GM20000 (cell line): ENCODE results near the gene IRX6.

Experiments used
- DNase-seq: peaks from one replicate; pipeline ENCODE4 v3.0.0; 2012; ENCODE audit warnings: low spot score
- TF ChIP-seq, protein P1 (sequence below): IDR thresholded peaks from 2 replicates; pipeline ENCODE4 v1.5.1; 2012; ENCODE audit warnings: mild to moderate bottlenecking, control low read depth; ENCODE audit errors: extremely low read depth, missing control alignments

IRX6 gene

DNA sequence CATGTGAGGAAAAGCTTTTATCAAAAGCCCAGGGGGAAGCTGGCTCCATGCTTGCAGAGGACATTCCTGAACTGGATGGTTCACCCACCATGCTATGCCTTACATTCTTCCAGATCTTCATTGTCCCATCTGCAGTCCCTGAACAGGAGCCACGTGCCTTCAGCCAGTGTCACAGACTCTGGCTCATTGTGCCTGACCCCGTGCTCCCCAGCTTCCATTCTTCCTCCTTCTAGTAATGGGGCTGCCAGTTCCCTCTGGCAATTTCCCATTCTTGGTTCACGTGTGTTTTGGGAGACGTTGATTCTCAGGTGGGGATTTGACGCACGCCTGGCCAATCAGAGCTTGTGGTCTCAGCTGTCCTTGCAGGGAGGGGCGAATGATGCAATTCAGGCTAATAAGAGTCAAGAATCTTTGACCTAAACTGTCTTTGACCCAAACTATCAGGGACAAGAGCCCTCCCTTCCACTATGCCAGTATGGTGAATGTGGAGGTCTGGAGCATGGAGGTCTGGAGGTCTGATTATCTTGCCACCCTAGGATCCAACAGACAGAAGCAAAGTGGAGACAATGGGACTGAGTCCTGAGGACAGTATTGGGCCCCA, 52.7 kb downstream of the IRX6 start:
- TF ChIP-seq, protein P1, sequence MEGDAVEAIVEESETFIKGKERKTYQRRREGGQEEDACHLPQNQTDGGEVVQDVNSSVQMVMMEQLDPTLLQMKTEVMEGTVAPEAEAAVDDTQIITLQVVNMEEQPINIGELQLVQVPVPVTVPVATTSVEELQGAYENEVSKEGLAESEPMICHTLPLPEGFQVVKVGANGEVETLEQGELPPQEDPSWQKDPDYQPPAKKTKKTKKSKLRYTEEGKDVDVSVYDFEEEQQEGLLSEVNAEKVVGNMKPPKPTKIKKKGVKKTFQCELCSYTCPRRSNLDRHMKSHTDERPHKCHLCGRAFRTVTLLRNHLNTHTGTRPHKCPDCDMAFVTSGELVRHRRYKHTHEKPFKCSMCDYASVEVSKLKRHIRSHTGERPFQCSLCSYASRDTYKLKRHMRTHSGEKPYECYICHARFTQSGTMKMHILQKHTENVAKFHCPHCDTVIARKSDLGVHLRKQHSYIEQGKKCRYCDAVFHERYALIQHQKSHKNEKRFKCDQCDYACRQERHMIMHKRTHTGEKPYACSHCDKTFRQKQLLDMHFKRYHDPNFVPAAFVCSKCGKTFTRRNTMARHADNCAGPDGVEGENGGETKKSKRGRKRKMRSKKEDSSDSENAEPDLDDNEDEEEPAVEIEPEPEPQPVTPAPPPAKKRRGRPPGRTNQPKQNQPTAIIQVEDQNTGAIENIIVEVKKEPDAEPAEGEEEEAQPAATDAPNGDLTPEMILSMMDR, result no peak
- DNase-seq, result no peak

DNA sequence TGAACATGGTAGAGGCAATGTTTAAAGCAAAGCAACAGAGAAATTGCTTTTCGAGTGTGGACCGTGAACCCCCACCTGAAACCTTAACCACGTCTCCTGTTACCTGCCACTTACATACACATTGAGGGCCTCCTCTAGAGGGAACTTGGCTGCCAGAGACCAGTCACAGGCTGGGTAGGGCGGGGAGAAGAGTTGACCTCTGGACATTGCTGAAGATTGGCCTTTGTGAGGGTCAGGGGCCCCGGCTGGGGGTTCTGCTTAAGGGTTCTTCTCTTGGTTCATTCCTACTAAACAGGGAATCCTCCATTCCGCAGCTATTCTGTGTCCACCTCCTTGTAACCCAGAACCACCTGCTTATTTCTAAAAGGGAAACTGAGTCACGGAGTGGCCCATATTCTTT, 53.8 kb downstream of the IRX6 start:
- TF ChIP-seq, protein P1, result no peak

DNA sequence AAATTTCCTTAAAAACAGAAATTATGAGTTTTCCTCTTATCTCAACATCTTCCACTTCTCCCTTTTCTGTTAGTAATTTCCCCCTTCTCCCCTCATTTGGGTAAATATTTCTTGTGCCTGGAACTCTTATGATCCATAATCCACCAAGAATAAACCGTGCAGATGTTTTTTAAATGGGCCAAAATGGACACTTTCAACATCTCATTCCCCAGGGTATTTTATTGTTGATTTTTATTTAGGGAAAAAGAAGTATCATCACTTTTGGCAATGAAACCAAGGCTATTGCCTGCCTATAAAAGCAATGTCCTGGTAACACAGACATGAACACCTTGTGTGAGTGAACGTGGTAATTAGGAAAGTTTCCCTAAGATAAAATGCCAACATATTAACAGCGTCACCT, 54.6 kb downstream of the IRX6 start:
- DNase-seq, result no peak
- TF ChIP-seq, protein P1, result no peak

More for the DNA sequence above, 53.8 kb downstream of the IRX6 start:
- DNase-seq, result no peak

DNA sequence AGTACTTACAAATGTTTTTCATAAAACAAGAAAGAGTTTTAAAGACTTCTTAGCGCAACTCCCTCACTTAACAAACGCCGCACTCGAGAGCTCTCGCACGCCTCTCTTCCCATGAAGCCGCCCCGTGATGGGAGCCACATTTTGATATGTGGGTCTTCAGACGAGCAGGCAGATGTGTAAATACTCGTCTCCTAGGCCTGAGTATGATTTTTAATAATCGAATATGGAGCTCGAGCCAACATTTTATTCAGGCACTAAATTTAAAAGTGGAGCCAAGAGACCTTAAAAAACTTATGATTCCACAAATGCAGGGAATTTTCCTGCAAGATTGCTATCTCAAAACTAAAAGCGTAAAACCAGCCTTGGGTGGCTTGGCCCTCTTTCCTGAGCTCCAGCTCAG, 55.4 kb downstream of the IRX6 start:
- TF ChIP-seq, protein P1, result no peak
- no peak for DNase-seq

DNA sequence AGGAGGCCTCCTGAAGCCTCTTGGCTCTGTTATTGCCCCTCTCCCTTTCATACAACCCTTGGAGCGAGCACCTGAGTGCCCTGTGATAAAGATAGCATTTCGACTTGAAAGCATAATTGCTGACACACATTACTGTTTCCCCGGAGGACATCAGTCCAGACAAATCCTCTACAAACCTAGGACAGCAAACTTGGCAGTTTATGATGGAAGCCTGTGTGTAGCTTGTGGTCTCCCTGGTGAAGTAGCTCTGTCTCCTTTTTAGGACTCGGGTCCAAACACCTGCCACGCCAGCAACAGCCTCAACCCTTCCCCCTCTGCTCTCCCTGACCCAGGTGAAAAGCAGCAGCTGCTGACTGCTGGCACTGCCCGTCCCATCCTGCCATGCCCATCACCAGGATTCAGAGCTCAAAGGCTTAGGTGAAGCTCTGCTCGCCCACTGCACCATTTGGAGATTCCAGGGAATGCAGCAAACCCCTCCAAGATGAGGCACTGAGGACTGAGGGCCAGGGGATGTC, 55.9 kb downstream of the IRX6 start:
- no peak for DNase-seq
- TF ChIP-seq, protein P1, result no peak
